GM23248 (cell line): ENCODE results near the gene RAB17. TPM values are rescaled to one million over a fixed set of nuclear protein-coding genes. Genes with fewer than 3 reads are reported as not detected.

Source experiments
- DNase-seq: peaks from one replicate; pipeline ENCODE4 v3.0.0-alpha.2; 2015
- H2AFZ ChIP-seq: fragments of 200-600 bp; sonication (generic); 2 replicates; pipeline ENCODE4 v1.6.1; 2016; ENCODE audit warnings: antibody characterized with exemption
- H3F3A ChIP-seq: fragments of 200-600 bp; sonication (generic); 2 replicates; pipeline ENCODE4 v1.6.1; 2016; ENCODE audit warnings: mild to moderate bottlenecking, antibody characterized with exemption, mixed run types; ENCODE audit not compliant: insufficient read depth
- H3K27ac ChIP-seq: fragments of 200-600 bp; sonication (generic); 2 replicates; pipeline ENCODE4 v1.5.1; 2016; ENCODE audit warnings: mild to moderate bottlenecking
- H3K27me3 ChIP-seq: fragments of 200-600 bp; sonication (generic); replicated peaks from 2 replicates; pipeline ENCODE4 v1.6.1; 2016; ENCODE audit warnings: mild to moderate bottlenecking; ENCODE audit not compliant: insufficient read depth
- H3K36me3 ChIP-seq: fragments of 200-600 bp; sonication (generic); 2 replicates; pipeline ENCODE4 v1.6.1; 2016; ENCODE audit warnings: low read depth, mild to moderate bottlenecking
- H3K4me1 ChIP-seq: fragments of 200-600 bp; sonication (generic); 2 replicates; pipeline ENCODE4 v1.6.1; 2016; ENCODE audit warnings: mild to moderate bottlenecking; ENCODE audit not compliant: insufficient read depth
- H3K4me2 ChIP-seq: fragments of 200-600 bp; sonication (generic); one replicate; pipeline ENCODE4 v1.6.1; 2016; ENCODE audit warnings: mild to moderate bottlenecking; ENCODE audit not compliant: unreplicated experiment
- H3K4me3 ChIP-seq: fragments of 200-600 bp; sonication (generic); 2 replicates; pipeline ENCODE4 v1.5.1; 2016; ENCODE audit warnings: mild to moderate bottlenecking
- H3K79me2 ChIP-seq: fragments of 200-600 bp; sonication (generic); 2 replicates; pipeline ENCODE4 v1.6.1; 2016; ENCODE audit warnings: mild to moderate bottlenecking; ENCODE audit not compliant: insufficient read depth
- H3K9ac ChIP-seq: fragments of 200-600 bp; sonication (generic); 2 replicates; pipeline ENCODE4 v1.6.1; 2016; ENCODE audit warnings: mild to moderate bottlenecking
- H3K9me2 ChIP-seq: fragments of 200-600 bp; sonication (generic); 2 replicates; pipeline ENCODE4 v1.6.1; 2016; ENCODE audit warnings: mixed run types, mild to moderate bottlenecking, moderate library complexity; ENCODE audit not compliant: insufficient read depth
- H3K9me3 ChIP-seq: fragments of 200-600 bp; sonication (generic); one replicate; pipeline ENCODE4 v1.6.1; 2017; ENCODE audit warnings: low read depth
- H4K20me1 ChIP-seq: fragments of 200-600 bp; sonication (generic); 2 replicates; pipeline ENCODE4 v1.6.0; 2016; ENCODE audit not compliant: insufficient read depth
- EZH2 ChIP-seq: fragments of 200-600 bp; sonication (generic); IDR thresholded peaks from 2 replicates; pipeline ENCODE4 v1.6.1; 2018; ENCODE audit warnings: antibody characterized with exemption, mild to moderate bottlenecking; ENCODE audit not compliant: insufficient read depth, poor library complexity, severe bottlenecking
- EZH2phosphoT487 ChIP-seq: fragments of 200-600 bp; sonication (generic); IDR thresholded peaks from 2 replicates; pipeline ENCODE4 v1.6.1; 2018; ENCODE audit warnings: antibody characterized with exemption, moderate library complexity, mild to moderate bottlenecking, low read depth; ENCODE audit not compliant: insufficient read depth
- WGBS, 2 experiments: methylation state at CpG; one replicate each; pipeline ENCODE4 v1.1.6; 2015 to 2017; ENCODE audit warnings: low lambda C conversion rate in 2 of 2, low coverage in 1 of 2; ENCODE audit errors: missing lambda C conversion rate in 2 of 2; 5-methylcytosine and 5-hydroxymethylcytosine counted together
- in situ Hi-C: fragments of 300-500 bp; cut with MboI; formaldehyde crosslinking; loops from 2 replicates; pipeline ENCODE4 v1.15.0; 2020
- polyA plus RNA-seq: library from polyadenylated mRNA; unstranded; fragments of >200 nt; fragmentation: Nextera tagmentation; extraction: Ambion mirVana; gene quantifications from 2 replicates; pipeline ENCODE4 v1.2.1, GENCODE V29; 2016
- total RNA-seq: library from RNA; depleted of rRNA; stranded (reverse); fragments of >200 nt; shearing (Covaris generic); gene quantifications from 2 replicates; pipeline ENCODE4 v1.2.3, GENCODE V29; 2014

Gene RAB17
- total and polyA plus RNA-seq, 2 experiments from 2014 or later = 1.7 TPM; not detected in 1

DNA sequence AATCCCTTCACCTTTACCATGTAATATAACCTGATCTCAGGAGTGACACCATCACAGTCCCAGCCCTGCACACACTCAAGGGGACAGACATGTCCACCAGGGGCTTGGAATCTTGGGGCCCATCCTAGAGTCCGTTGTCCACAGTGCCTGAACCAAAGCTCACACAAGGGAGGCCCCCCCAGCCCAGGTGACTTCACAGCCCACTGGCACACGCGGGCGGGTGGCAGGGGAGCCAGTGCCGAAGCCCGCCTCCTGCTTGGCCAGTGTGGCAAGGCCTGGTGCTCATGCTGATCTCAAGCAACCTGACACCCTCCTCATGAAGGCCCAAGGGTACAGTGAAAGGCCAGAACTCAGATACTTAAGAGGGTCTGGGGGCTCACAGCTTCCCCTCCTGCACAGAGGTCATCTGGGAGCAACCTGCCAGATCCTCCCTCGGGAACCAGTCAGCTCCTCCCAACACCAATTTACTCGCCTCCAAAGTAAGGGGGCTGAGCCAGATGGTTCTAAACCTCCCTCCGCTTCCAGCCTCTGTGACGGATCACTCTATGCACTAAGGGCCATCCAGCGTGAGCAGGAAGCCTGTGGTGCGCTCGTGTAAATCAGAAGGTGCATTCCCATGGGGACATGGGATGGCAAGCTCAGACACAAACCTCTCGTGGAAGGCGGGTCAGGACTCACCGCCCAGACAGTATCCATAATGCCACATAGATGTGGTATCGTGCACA lies 3.2 kb upstream of the RAB17 start:
- Histone ChIP-seq H3K4me2 (no peak overlapping the region), H3K9me2 (no peaks in the 10 kb centered on the region), H3K36me3 (no peaks in the 10 kb centered on the region), H4K20me1 (no peaks in the 10 kb centered on the region), H3K79me2 (no peaks in the 10 kb centered on the region), H3K9me3 (no peaks in the 10 kb centered on the region), H3K4me3 (no peak overlapping the region), H3K4me1 (no peaks in the 10 kb centered on the region), H3K9ac (no peak overlapping the region), H3F3A (no peaks in the 10 kb centered on the region), H3K27ac (no peak overlapping the region), H3K27me3 (no peaks in the 10 kb centered on the region), H2AFZ (no peak overlapping the region)
- in situ Hi-C loops = loop anchor here (25.0 kb wide), 1 partner anchor 669 kb away; no protein-coding TSS in a partner anchor
- no peak for DNase-seq
- 86% methylated on average over 17 of the region's 17 CpGs for WGBS, 2 experiments
- TF ChIP-seq EZH2 (no peak), EZH2phosphoT487 (no peak)

DNA sequence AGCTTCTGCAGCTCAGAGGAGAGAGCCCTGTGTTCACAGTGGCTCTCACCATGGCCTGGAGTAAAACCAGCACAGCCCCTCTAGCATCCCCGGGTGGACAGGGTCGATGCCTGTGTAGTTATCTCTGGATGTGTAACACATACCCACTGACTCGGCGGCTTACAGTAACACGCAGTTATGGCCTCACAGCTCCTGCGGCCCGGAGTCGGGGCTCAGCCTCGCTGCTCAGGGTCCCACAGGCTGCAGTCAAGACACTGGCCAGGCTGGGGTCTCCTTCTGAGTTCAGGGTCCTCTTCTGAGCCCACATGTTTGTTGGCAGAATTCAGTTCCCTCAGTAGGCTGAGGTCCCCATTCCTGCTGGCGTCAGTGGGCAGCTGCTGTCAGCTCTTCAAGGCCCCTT lies 2.5 kb upstream of the RAB17 start:
- in situ Hi-C loops = loop anchor here (25.0 kb wide), 1 partner anchor 669 kb away; no protein-coding TSS in a partner anchor
- Histone ChIP-seq H3K4me1 (no peaks in the 10 kb centered on the region), H3K4me3 (no peak overlapping the region), H3K36me3 (no peaks in the 10 kb centered on the region), H3K27ac (no peak overlapping the region), H4K20me1 (no peaks in the 10 kb centered on the region), H3K9me2 (no peaks in the 10 kb centered on the region), H3K9me3 (no peaks in the 10 kb centered on the region), H2AFZ (no peak overlapping the region), H3K4me2 (no peak overlapping the region), H3K9ac (no peak overlapping the region), H3K27me3 (no peaks in the 10 kb centered on the region), H3K79me2 (no peaks in the 10 kb centered on the region), H3F3A (no peaks in the 10 kb centered on the region)
- DNase-seq = no peak
- WGBS, 2 experiments = 84 to 85% methylated on average over 10 of the region's 10 CpGs
- no peak for TF ChIP-seq EZH2phosphoT487
- no peak for TF ChIP-seq EZH2

DNA sequence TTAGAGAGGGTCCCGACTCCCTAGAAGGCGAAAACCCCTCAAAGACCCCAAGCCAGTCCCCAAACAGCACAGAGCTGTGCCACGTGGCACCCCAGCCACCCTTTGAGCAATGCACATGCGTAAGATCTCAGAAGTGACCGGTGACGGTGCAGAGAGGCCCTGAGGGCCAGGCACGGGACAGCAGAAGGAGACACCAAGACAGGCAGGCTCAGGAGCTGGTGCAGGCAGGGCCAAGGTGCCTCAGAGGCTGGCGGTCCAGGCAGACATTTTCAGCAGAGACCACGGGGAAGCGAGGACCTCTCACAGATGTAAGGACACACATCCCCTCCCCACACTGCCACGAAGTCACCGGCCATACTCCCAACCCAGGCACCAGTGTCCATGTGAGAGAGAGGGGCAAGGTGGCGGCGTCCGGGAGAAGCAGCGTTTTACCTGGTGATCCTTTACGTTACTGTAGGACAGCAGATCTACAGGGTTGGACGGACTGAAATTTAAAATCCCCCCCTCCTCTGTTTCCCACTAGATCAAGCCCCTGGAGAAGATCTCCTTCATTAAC lies 2.0 kb upstream of the RAB17 start:
- H3K4me3 ChIP-seq = no peak overlapping the region
- H4K20me1 ChIP-seq = no peaks in the 10 kb centered on the region
- H2AFZ ChIP-seq = no peak overlapping the region
- no peaks in the 10 kb centered on the region for H3K9me3 ChIP-seq
- H3K79me2 ChIP-seq = no peaks in the 10 kb centered on the region
- WGBS, 2 experiments = 93 to 96% methylated on average over 18 of the region's 18 CpGs
- in situ Hi-C loops = loop anchor here (25.0 kb wide), 1 partner anchor 670 kb away; no protein-coding TSS in a partner anchor
- H3K9me2 ChIP-seq = no peaks in the 10 kb centered on the region
- TF ChIP-seq EZH2 = no peak
- no peak for TF ChIP-seq EZH2phosphoT487
- no peak overlapping the region for H3K9ac ChIP-seq
- no peak overlapping the region for H3K27ac ChIP-seq
- H3K27me3 ChIP-seq = no peaks in the 10 kb centered on the region
- no peaks in the 10 kb centered on the region for H3K4me1 ChIP-seq
- DNase-seq = no peak
- H3K36me3 ChIP-seq = no peaks in the 10 kb centered on the region
- no peak overlapping the region for H3K4me2 ChIP-seq
- H3F3A ChIP-seq = no peaks in the 10 kb centered on the region

DNA sequence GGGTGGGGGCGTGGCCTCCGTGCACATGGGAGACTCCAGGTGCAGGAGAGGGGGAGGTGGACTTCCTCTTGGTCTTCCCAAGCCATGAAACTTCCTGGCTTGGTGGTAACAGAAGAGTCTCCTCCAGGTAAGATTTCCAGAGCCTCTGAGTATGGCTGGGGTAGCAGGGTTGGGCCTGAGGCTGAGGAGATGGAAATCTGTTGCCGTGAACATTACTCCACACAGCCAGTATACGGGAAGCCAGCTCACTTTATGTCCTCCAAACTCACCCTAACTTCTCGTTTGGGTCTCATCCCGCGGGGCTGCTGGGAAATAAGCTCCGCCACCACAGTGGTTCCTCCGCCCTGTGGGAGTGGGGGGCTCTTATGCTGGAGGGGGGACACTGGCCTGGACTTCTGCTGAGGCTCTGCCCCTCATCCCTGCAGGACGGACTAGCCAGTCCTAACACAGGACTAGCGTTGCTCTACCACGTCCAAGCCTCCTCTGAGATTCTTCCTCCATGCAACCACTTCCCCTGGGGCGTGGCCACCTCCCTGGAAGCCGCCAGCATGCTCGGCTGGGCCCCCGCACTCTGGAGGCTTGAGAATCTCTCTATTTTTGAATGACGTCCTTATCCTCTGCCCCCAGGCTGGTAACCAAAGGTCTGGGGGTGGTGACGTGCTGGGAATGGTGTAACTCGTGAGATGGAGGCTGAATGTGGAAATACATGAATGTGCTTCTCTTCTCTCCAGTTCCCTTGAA lies 777 bp upstream of the RAB17 start:
- H3K9ac ChIP-seq = no peak overlapping the region
- H3K4me3 ChIP-seq = no peak overlapping the region
- no peaks in the 10 kb centered on the region for H3K9me2 ChIP-seq
- H3K36me3 ChIP-seq = no peaks in the 10 kb centered on the region
- TF ChIP-seq EZH2 = no peak
- no peak for TF ChIP-seq EZH2phosphoT487
- H3F3A ChIP-seq = no peaks in the 10 kb centered on the region
- H3K9me3 ChIP-seq = no peaks in the 10 kb centered on the region
- no peaks in the 10 kb centered on the region for H3K27me3 ChIP-seq
- peak; percentile 17 for DNase-seq
- no peaks in the 10 kb centered on the region for H3K79me2 ChIP-seq
- H4K20me1 ChIP-seq = no peaks in the 10 kb centered on the region
- no peak overlapping the region for H3K27ac ChIP-seq
- in situ Hi-C loops = loop anchor here (25.0 kb wide), 1 partner anchor 671 kb away; no protein-coding TSS in a partner anchor
- H2AFZ ChIP-seq = no peak overlapping the region
- H3K4me2 ChIP-seq = no peak overlapping the region
- H3K4me1 ChIP-seq = no peaks in the 10 kb centered on the region
- WGBS, 2 experiments = 61 to 62% methylated on average over 17 to 19 of the region's 19 CpGs
